ENCODE results near the gene PLCH1. TPM values are rescaled to one million over a fixed set of nuclear protein-coding genes. Genes with fewer than 3 reads are reported as not detected.

PLCH1 gene
- total and polyA plus RNA-seq, 9 of the 15 experiments (the other 6 are each of a cell fraction or from before 2014, with no cell fraction given) = 0.17 to 0.62 (median 0.40) TPM

DNA sequence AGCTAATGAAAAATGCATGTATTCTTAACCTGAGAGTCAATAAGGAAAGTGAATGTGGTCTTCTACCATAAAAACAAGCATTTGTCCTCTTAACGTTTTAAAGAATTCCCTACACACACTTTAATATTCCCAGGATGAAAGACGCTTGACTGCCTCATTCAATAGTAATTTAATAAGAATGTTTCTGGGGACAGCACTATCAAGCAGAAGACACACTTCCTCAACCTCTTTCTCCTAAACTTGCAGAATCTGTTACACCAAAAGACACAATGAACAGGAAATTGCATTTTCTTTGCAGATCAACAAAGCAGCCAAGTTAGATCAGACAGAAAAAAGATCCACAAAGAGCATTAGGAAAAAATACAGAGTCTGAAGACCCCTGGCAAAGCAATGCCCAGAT, 97.7 kb downstream of the PLCH1 start:
- CTCF ChIA-PET (ENCODE audit: low intra/inter-chr PET ratio) = no interaction called here
- no peak overlapping the region for H3K4me2 ChIP-seq (ENCODE audit: insufficient read depth, low read length)
- FAIRE-seq (no peak), DNase-seq (ENCODE audit: extremely low read depth in 1 of 4, low spot score in 3 of 4) (no peak), ATAC-seq (no peak)
- no TSS peak for BruUV-seq (replicated peaks)
- POLR2A ChIA-PET = interaction anchor here (1.2 kb wide), 1 partner anchor 10 kb away, joined by 3 read pairs; no protein-coding TSS in a partner anchor
- intact Hi-C loops (cut with micrococcal nuclease) (no loop called here), in situ Hi-C loops (cut with MboI) (no loop called here)
- no peak overlapping the region for H2AFZ ChIP-seq (ENCODE audit: low read depth, low read length)
- H3K9ac ChIP-seq (ENCODE audit: insufficient read depth in 1 of 2, low read depth in 2 of 2, low read length in 2 of 2) = no peak overlapping the region
- no peaks in the 10 kb centered on the region for H3K9me1 ChIP-seq (ENCODE audit: control insufficient read depth, insufficient read depth, low read length)
- no peak overlapping the region for H3K4me3 ChIP-seq
- H3K27me3 ChIP-seq (ENCODE audit: control insufficient read depth in 2 of 2, insufficient read depth in 2 of 2, low read length in 2 of 2) = no peaks in the 10 kb centered on the region; a peak in 1 of 5 replicates
- no peaks in the 10 kb centered on the region for H4K20me1 ChIP-seq (replicated peaks; ENCODE audit: control insufficient read depth, insufficient read depth, low read length)
- no peaks in the 10 kb centered on the region for H3K4me1 ChIP-seq (replicated peaks in 1 of 2; ENCODE audit: control insufficient read depth in 2 of 2, insufficient read depth in 2 of 2, low read length in 2 of 2)
- WGBS (ENCODE audit: insufficient coverage, low coverage, missing lambda C conversion rate) = 3% methylated on average over 2 of the region's 2 CpGs
- H3K36me3 ChIP-seq (ENCODE audit: control insufficient read depth, insufficient read depth, low read length) = no peaks in the 10 kb centered on the region
- no peak overlapping the region for H3K27ac ChIP-seq (ENCODE audit: extremely low read depth, low read depth, low read length)
- no peaks in the 10 kb centered on the region for H3K79me2 ChIP-seq (ENCODE audit: control insufficient read depth, insufficient read depth, low read length)
- TF ChIP-seq, protein P1, sequence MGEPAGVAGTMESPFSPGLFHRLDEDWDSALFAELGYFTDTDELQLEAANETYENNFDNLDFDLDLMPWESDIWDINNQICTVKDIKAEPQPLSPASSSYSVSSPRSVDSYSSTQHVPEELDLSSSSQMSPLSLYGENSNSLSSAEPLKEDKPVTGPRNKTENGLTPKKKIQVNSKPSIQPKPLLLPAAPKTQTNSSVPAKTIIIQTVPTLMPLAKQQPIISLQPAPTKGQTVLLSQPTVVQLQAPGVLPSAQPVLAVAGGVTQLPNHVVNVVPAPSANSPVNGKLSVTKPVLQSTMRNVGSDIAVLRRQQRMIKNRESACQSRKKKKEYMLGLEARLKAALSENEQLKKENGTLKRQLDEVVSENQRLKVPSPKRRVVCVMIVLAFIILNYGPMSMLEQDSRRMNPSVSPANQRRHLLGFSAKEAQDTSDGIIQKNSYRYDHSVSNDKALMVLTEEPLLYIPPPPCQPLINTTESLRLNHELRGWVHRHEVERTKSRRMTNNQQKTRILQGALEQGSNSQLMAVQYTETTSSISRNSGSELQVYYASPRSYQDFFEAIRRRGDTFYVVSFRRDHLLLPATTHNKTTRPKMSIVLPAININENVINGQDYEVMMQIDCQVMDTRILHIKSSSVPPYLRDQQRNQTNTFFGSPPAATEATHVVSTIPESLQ (CRISPR knock-in tag; IDR thresholded peaks at IDR 0.05) = no peak
- no peak for TF ChIP-seq ZNF444 (CRISPR knock-in tag; IDR thresholded peaks at IDR 0.05)
- no peak for TF ChIP-seq TOE1 (IDR thresholded peaks at IDR 0.05; ENCODE audit: borderline replicate concordance)
- TF ChIP-seq TOE1 (CRISPR knock-in tag; IDR thresholded peaks at IDR 0.05; ENCODE audit: borderline replicate concordance, low read depth) = no peak
- no peak for TF ChIP-seq ZNF707 (CRISPR knock-in tag; conservative IDR thresholded peaks at IDR 0.05)
- no peak for TF ChIP-seq ZBTB17 (CRISPR knock-in tag; IDR thresholded peaks at IDR 0.05)
- no peak for TF ChIP-seq SRSF3 (IDR thresholded peaks at IDR 0.05; ENCODE audit: insufficient read depth, low read length)
- TF ChIP-seq RBM39 (optimal IDR thresholded peaks at IDR 0.05; ENCODE audit: low read depth, low read length) = no peak
- TF ChIP-seq ZNF696 (CRISPR knock-in tag; conservative IDR thresholded peaks at IDR 0.05) = no peak
- no peak for TF ChIP-seq FOXA3 (CRISPR knock-in tag; conservative IDR thresholded peaks at IDR 0.05 in 1 of 2, IDR thresholded peaks at IDR 0.05 in 1 of 2)
- TF ChIP-seq RFX5 (IDR thresholded peaks at IDR 0.05; ENCODE audit: low read depth, low read length) = no peak
- TF ChIP-seq TBL1XR1 (IDR thresholded peaks at IDR 0.05; ENCODE audit: low read length in 2 of 2) = no peak
- TF ChIP-seq PHTF2 (CRISPR knock-in tag; IDR thresholded peaks at IDR 0.05) = no peak
- no peak for TF ChIP-seq ZBTB1 (CRISPR knock-in tag; IDR thresholded peaks at IDR 0.05; ENCODE audit: borderline replicate concordance, low read depth)
- H3K9me3 ChIP-seq (replicated peaks; ENCODE audit: control insufficient read depth, insufficient read depth, low read depth, low read length) = no peaks in the 10 kb centered on the region

Data from K562 (cell line).